ENCODE results near the gene KCMF1.

DNA sequence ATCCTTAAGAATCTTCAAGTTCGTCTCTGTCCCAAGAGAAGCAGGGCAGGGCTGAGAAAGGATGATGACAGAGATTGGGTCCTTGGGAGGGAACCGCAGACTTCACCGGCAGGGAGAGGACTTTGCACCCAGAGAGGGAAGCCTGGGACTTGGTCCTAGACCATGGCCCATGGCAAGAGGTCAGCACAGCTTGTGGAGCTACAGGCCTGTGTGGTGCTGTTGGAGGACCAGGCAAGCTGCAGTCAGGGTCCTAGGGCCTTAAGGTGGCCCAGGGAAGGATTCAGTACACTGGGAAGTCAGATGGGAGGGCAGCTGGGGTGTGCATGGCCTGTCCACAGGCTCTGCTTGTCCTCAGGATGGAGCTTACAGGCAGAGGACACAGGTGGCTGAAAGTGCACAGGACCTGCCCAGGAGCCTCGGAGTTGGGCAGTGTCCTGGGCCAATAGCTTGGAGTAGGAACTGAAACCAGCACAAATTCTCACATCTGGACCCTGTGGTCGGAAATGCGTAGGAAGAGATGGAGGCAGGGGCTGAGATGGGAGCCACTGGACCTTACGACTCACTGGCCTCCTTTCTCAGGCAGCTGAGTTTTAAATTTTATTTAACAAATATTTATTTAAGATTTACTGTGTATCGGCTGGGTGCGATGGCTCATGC lies 105.8 kb downstream of the KCMF1 start:
- TF ChIP-seq, protein P1, sequence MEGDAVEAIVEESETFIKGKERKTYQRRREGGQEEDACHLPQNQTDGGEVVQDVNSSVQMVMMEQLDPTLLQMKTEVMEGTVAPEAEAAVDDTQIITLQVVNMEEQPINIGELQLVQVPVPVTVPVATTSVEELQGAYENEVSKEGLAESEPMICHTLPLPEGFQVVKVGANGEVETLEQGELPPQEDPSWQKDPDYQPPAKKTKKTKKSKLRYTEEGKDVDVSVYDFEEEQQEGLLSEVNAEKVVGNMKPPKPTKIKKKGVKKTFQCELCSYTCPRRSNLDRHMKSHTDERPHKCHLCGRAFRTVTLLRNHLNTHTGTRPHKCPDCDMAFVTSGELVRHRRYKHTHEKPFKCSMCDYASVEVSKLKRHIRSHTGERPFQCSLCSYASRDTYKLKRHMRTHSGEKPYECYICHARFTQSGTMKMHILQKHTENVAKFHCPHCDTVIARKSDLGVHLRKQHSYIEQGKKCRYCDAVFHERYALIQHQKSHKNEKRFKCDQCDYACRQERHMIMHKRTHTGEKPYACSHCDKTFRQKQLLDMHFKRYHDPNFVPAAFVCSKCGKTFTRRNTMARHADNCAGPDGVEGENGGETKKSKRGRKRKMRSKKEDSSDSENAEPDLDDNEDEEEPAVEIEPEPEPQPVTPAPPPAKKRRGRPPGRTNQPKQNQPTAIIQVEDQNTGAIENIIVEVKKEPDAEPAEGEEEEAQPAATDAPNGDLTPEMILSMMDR (IDR thresholded peaks at IDR 0.05; ENCODE audit: low read depth, low read length, missing input control): no peak
- TF ChIP-seq, protein P2, sequence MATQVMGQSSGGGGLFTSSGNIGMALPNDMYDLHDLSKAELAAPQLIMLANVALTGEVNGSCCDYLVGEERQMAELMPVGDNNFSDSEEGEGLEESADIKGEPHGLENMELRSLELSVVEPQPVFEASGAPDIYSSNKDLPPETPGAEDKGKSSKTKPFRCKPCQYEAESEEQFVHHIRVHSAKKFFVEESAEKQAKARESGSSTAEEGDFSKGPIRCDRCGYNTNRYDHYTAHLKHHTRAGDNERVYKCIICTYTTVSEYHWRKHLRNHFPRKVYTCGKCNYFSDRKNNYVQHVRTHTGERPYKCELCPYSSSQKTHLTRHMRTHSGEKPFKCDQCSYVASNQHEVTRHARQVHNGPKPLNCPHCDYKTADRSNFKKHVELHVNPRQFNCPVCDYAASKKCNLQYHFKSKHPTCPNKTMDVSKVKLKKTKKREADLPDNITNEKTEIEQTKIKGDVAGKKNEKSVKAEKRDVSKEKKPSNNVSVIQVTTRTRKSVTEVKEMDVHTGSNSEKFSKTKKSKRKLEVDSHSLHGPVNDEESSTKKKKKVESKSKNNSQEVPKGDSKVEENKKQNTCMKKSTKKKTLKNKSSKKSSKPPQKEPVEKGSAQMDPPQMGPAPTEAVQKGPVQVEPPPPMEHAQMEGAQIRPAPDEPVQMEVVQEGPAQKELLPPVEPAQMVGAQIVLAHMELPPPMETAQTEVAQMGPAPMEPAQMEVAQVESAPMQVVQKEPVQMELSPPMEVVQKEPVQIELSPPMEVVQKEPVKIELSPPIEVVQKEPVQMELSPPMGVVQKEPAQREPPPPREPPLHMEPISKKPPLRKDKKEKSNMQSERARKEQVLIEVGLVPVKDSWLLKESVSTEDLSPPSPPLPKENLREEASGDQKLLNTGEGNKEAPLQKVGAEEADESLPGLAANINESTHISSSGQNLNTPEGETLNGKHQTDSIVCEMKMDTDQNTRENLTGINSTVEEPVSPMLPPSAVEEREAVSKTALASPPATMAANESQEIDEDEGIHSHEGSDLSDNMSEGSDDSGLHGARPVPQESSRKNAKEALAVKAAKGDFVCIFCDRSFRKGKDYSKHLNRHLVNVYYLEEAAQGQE (IDR thresholded peaks at IDR 0.05): no peak
- TF ChIP-seq RAD21 (IDR thresholded peaks at IDR 0.05) (no peak), YY1 (IDR thresholded peaks at IDR 0.05) (no peak)
- TF ChIP-seq, protein P3, sequence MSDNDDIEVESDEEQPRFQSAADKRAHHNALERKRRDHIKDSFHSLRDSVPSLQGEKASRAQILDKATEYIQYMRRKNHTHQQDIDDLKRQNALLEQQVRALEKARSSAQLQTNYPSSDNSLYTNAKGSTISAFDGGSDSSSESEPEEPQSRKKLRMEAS (IDR thresholded peaks at IDR 0.05): no peak
